ENCODE measurements around the gene BEND5.

GRCh38 chr1:48771561-48771960 lies 5.1 kb downstream of the BEND5 start:
- TF ChIP-seq CTCF (IDR thresholded peaks at IDR 0.05) (no peak), POLR2A (IDR thresholded peaks at IDR 0.05) (no peak)

Data from thyroid gland (tissue), 4 donors.